BE2C (cell line): ENCODE results near the gene GDI1.

ENCODE experiments used
- DNase-seq: peaks from one replicate; pipeline ENCODE4 v3.0.0-alpha.2; 2020
- H3K27me3 ChIP-seq: fragments of 250-450 bp; sonication (Bioruptor Pico); 2 replicates; pipeline ENCODE4 v1.5.1; 2020; ENCODE audit warnings: mild to moderate bottlenecking
- H3K36me3 ChIP-seq: fragments of 250-450 bp; sonication (Bioruptor Pico); 2 replicates; pipeline ENCODE4 v1.5.1; 2020; ENCODE audit warnings: mild to moderate bottlenecking
- H3K4me1 ChIP-seq: fragments of 250-450 bp; sonication (Bioruptor Pico); 2 replicates; pipeline ENCODE4 v1.5.1; 2020
- H3K4me3 ChIP-seq: 2 replicates; pipeline ENCODE4 v1.5.1; 2011; ENCODE audit warnings: low read depth, low read length
- H3K9me3 ChIP-seq: fragments of 250-450 bp; sonication (Bioruptor Pico); 2 replicates; pipeline ENCODE4 v1.5.1; 2020
- CTCF ChIP-seq: IDR thresholded peaks from 2 replicates; pipeline ENCODE4 v1.5.1; 2012; ENCODE audit warnings: mild to moderate bottlenecking, low read depth, low read length

Gene GDI1

GRCh38 chrX:154467556-154467955 lies 30.6 kb downstream of the GDI1 start:
- no peak for DNase-seq
- Histone ChIP-seq H3K27me3 (no peaks in the 10 kb centered on the region), H3K9me3 (no peaks in the 10 kb centered on the region), H3K4me3 (no peak overlapping the region), H3K36me3 (no peaks in the 10 kb centered on the region; the same call in 1 of the 2 replicates), H3K4me1 (no peaks in the 10 kb centered on the region)
- TF ChIP-seq CTCF, result no peak

- Histone ChIP-seq H3K36me3 (no peaks in the 10 kb centered on the region; the same call in 1 of the 2 replicates), H3K9me3 (no peaks in the 10 kb centered on the region), H3K27me3 (no peaks in the 10 kb centered on the region), H3K4me3 (no peak overlapping the region), H3K4me1 (no peaks in the 10 kb centered on the region)
- TF ChIP-seq CTCF, result no peak
- no peak for DNase-seq
Measured at GRCh38 chrX:154468217-154468616, 31.3 kb downstream of the GDI1 start.

- H3K4me1 ChIP-seq, result no peaks in the 10 kb centered on the region
- no peak for TF ChIP-seq CTCF
- no peaks in the 10 kb centered on the region for H3K27me3 ChIP-seq
- H3K4me3 ChIP-seq, result no peak overlapping the region
- DNase-seq, result no peak
- H3K9me3 ChIP-seq, result no peaks in the 10 kb centered on the region
- H3K36me3 ChIP-seq, result no peaks in the 10 kb centered on the region; the same call in 1 of the 2 replicates
Measured at GRCh38 chrX:154469114-154469513, 32.2 kb downstream of the GDI1 start.

GRCh38 chrX:154469880-154470279 lies 32.9 kb downstream of the GDI1 start:
- TF ChIP-seq CTCF, result no peak
- H3K36me3 ChIP-seq, result no peaks in the 10 kb centered on the region; the same call in 1 of the 2 replicates
- H3K27me3 ChIP-seq, result no peaks in the 10 kb centered on the region
- no peaks in the 10 kb centered on the region for H3K9me3 ChIP-seq
- DNase-seq, result no peak
- H3K4me1 ChIP-seq, result no peaks in the 10 kb centered on the region
- no peak overlapping the region for H3K4me3 ChIP-seq

GRCh38 chrX:154470434-154470833 lies 33.5 kb downstream of the GDI1 start:
- Histone ChIP-seq H3K4me3 (no peak overlapping the region), H3K27me3 (no peaks in the 10 kb centered on the region), H3K9me3 (no peaks in the 10 kb centered on the region), H3K36me3 (no peaks in the 10 kb centered on the region; the same call in 1 of the 2 replicates), H3K4me1 (no peaks in the 10 kb centered on the region)
- no peak for TF ChIP-seq CTCF
- DNase-seq, result no peak

- no peak for TF ChIP-seq CTCF
- H3K36me3 ChIP-seq, result no peaks in the 10 kb centered on the region; the same call in 1 of the 2 replicates
- DNase-seq, result no peak
Measured at GRCh38 chrX:154470914-154471568, 34.1 kb downstream of the GDI1 start.

More at GRCh38 chrX:154470914-154471568, 34.1 kb downstream of the GDI1 start:
- no peaks in the 10 kb centered on the region for H3K4me1 ChIP-seq
- H3K4me3 ChIP-seq, result no peak overlapping the region
- no peaks in the 10 kb centered on the region for H3K9me3 ChIP-seq
- H3K27me3 ChIP-seq, result no peaks in the 10 kb centered on the region
